Measurements from ENCODE around the gene DSCAML1. TPM values are rescaled to one million over a fixed set of nuclear protein-coding genes. Genes with fewer than 3 reads are reported as not detected.

The DSCAML1 gene
- total RNA-seq, 1 donor from 2014 or later = 1.3 TPM

DNA sequence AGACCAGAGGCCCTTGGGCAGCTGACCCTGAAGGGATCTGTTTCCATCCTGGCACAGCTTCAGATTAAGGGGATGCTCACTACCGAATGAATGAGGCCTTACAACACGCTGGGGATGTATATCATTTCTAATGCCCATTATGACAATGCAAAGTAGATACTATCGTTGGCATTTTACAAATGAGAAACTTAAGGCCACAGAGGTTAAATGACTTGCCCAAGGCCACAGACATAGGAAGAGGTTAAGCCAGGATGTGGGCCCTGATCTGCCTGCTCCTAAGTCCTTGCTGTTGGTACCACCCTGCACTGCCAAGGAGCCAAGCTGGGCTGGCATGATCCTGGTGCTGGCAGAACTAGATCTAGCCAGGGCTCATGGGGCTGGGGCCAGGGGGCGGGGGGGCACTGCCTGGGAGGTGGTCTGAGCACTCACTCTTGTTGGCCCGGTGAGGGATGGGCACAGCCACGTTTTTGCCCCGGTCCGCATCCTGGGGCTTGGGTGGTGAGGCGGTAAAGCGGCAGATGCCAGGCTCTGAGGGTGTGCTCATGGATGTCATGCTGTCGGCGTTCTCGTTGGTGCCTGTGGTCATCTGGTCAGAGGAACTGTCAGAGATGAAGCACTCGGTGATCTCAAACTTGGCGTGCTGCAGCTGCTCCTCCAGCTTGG is 366.6 kb downstream of the DSCAML1 start:
- Histone ChIP-seq H3K4me3 (no peak overlapping the region), H3K27me3 (no peaks in the 10 kb centered on the region), H3K27ac (no peak overlapping the region), H3K4me1 (no peaks in the 10 kb centered on the region), H3K9me3 (no peaks in the 10 kb centered on the region), H3K36me3 (no peaks in the 10 kb centered on the region)
- intact Hi-C loops (cut with DNase I) = no loop called here
- TF ChIP-seq, protein P1, sequence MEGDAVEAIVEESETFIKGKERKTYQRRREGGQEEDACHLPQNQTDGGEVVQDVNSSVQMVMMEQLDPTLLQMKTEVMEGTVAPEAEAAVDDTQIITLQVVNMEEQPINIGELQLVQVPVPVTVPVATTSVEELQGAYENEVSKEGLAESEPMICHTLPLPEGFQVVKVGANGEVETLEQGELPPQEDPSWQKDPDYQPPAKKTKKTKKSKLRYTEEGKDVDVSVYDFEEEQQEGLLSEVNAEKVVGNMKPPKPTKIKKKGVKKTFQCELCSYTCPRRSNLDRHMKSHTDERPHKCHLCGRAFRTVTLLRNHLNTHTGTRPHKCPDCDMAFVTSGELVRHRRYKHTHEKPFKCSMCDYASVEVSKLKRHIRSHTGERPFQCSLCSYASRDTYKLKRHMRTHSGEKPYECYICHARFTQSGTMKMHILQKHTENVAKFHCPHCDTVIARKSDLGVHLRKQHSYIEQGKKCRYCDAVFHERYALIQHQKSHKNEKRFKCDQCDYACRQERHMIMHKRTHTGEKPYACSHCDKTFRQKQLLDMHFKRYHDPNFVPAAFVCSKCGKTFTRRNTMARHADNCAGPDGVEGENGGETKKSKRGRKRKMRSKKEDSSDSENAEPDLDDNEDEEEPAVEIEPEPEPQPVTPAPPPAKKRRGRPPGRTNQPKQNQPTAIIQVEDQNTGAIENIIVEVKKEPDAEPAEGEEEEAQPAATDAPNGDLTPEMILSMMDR (IDR thresholded peaks at IDR 0.05) = no peak
- ATAC-seq (no peak), DNase-seq (peak; percentile 38)

DNA sequence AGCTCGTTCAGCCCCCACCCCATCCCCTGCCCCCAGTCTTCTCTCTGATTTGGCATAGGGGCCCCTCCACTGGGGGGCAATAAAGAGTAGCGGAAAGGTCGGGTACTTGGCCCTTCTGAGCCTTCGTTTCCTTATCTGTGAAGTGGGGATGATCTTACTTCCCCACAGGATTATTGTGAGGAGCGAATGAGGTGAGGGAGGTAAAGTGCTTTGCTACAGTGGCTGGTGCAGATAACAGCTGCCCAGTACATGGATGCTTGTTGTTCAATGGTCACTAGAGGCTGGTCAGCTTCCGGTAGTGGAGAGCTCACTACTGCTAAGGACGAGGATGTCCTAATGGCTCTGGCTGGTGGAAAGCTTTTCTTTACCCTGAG is 368.2 kb downstream of the DSCAML1 start:
- ATAC-seq (no peak), DNase-seq (no peak)
- TF ChIP-seq, protein P1 (IDR thresholded peaks at IDR 0.05) = no peak
- intact Hi-C loops (cut with DNase I) = loop anchor here (10.0 kb wide), 1 partner anchor 376 kb away; no protein-coding TSS in a partner anchor
- no peaks in the 10 kb centered on the region for H3K36me3 ChIP-seq
- no peaks in the 10 kb centered on the region for H3K9me3 ChIP-seq
- no peaks in the 10 kb centered on the region for H3K4me1 ChIP-seq
- no peak overlapping the region for H3K4me3 ChIP-seq
- H3K27me3 ChIP-seq = no peaks in the 10 kb centered on the region
- no peak overlapping the region for H3K27ac ChIP-seq

DNA sequence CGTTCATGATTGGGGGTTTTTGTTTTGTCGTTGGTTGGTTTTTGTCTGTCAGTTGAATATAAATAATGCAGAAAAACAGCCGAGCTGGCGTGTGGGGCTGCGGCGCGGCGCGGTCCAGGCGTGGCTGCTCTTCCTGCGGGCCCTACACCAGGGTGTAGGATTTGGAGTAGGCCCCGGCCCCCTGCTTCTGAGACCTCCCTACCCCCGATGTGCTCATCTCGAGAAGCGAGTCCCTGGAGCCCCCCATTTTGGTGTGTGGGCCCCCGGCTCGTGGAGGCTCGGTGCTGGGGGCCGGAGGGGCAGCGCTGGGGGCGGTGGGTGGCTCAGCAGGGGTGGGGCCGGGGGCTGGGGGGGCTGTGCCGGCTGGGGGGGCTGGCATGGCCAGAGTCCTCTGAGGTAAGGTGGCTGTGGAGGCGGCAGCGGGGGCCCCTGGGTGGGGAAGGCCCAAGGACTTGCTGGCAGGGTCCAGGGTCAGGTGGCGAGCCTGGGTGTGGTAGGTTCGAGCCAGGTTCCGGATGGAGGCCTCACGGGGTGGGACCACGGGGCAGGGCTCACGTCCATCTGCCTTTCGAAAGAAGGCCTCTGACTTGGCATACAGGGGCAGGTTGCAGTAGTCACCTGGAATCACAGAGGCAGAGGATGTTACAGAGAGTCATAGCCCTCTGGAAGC is 368.7 kb downstream of the DSCAML1 start:
- no peaks in the 10 kb centered on the region for H3K36me3 ChIP-seq
- intact Hi-C loops (cut with DNase I) = loop anchor here (10.0 kb wide), 1 partner anchor 376 kb away; no protein-coding TSS in a partner anchor
- no peak overlapping the region for H3K4me3 ChIP-seq
- no peak overlapping the region for H3K27ac ChIP-seq
- no peaks in the 10 kb centered on the region for H3K9me3 ChIP-seq
- TF ChIP-seq, protein P1 (IDR thresholded peaks at IDR 0.05) = no peak
- ATAC-seq (no peak), DNase-seq (peak; percentile 60)
- H3K27me3 ChIP-seq = no peaks in the 10 kb centered on the region
- H3K4me1 ChIP-seq = no peaks in the 10 kb centered on the region

DNA sequence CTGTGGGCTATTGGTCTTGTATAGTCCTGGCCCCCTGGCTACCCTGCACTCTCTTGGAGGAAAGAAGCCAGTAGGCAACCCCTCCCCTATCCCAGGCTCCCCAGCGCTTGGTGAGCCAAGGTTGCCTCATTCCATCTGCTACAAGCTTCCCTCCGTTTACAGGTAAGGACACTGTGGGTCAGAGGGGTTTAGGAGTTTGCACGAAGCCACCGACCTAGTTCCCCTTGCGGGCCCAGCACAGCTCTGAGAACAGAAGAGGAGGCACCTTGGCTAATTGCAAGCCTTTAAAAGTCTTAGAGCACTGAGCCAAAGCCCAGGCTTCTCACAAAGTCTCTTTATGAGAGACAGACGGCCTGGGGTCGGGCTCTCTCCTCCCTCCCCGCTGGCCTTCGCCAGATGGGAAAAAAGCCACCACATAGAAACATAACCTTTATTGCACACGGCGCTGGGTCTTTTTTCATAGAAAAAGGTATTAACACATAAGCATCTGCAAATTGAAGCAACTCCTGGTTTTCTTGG is 369.6 kb downstream of the DSCAML1 start:
- intact Hi-C loops (cut with DNase I) = loop anchor here (10.0 kb wide), 1 partner anchor 377 kb away; no protein-coding TSS in a partner anchor
- Histone ChIP-seq H3K36me3 (no peaks in the 10 kb centered on the region), H3K4me3 (no peak overlapping the region), H3K4me1 (no peaks in the 10 kb centered on the region), H3K27ac (no peak overlapping the region), H3K9me3 (no peaks in the 10 kb centered on the region), H3K27me3 (no peaks in the 10 kb centered on the region)
- ATAC-seq = no peak
- no peak for DNase-seq
- TF ChIP-seq, protein P1 (IDR thresholded peaks at IDR 0.05) = no peak

DNA sequence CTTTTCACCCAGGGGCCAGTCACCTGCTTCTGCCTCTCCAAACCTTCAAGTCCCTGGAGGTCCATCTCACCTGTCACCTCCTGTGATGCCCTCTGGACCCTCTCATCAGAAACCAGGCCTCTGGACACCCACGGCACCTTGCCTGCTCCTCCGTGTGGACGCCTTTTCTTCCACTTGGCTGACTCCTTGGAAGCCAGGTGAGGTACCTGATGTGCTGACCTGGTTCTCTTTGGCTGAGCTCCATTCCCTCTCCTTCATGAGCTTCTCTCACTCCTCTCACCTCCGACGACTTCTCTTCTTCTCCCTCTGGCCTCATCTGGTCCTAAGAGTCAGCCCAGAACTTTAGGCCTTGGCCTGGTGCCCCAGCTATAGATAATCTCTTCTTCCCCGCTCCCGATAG is 370.1 kb downstream of the DSCAML1 start:
- ATAC-seq = no peak
- Histone ChIP-seq H3K27ac (no peak overlapping the region), H3K36me3 (no peaks in the 10 kb centered on the region), H3K4me3 (no peak overlapping the region), H3K9me3 (no peaks in the 10 kb centered on the region), H3K4me1 (no peaks in the 10 kb centered on the region), H3K27me3 (no peaks in the 10 kb centered on the region)
- TF ChIP-seq, protein P1 (IDR thresholded peaks at IDR 0.05) = no peak
- peak; percentile 37 for DNase-seq
- intact Hi-C loops (cut with DNase I) = loop anchor here (10.0 kb wide), 1 partner anchor 378 kb away; no protein-coding TSS in a partner anchor
